Esophagus muscularis mucosa (tissue), 4 donors: ENCODE data around the gene CEP85. TPM values are rescaled to one million over a fixed set of nuclear protein-coding genes. Genes with fewer than 3 reads are reported as not detected.

Experiments
- DNase-seq: peaks from one replicate; pipeline ENCODE4 v3.0.0-alpha.2; 2017; ENCODE audit errors: extremely low spot score
- H3K27ac ChIP-seq, 4 donors: fragments of 200-600 bp; sonication (generic); replicated peaks in 1 of 4; 1 replicate in 3 of 4; 2 replicates in 1 of 4; pipeline ENCODE4 v1.5.1; 2016 to 2019; ENCODE audit warnings: mild to moderate bottlenecking in 1 of 4
- H3K27me3 ChIP-seq, 4 donors: fragments of 200-600 bp; sonication (generic); one replicate each; pipeline versions ENCODE4 v1.5.1 to v1.6.0; 2016 to 2019
- H3K36me3 ChIP-seq, 4 donors: fragments of 200-600 bp; sonication (generic); one replicate each; pipeline ENCODE4 v1.5.1; 2016 to 2019
- H3K4me1 ChIP-seq, 4 donors: fragments of 200-600 bp; sonication (generic); one replicate each; pipeline ENCODE4 v1.5.1; 2016 to 2019
- H3K4me3 ChIP-seq, 4 donors: fragments of 200-600 bp; sonication (generic); 1 replicate in 2 of 4; 2 replicates in 2 of 4; pipeline ENCODE4 v1.5.1; 2016 to 2019; ENCODE audit warnings: mild to moderate bottlenecking in 4 of 4, moderate library complexity in 1 of 4
- H3K9me3 ChIP-seq, 4 donors: fragments of 200-600 bp; sonication (generic); 1 replicate in 3 of 4; 2 replicates in 1 of 4; pipeline ENCODE4 v1.5.1; 2016 to 2019
- EP300 ChIP-seq: sonication (generic); formaldehyde crosslinking; IDR thresholded peaks from one replicate; pipeline ENCODE4 v1.6.1; 2017; ENCODE audit warnings: antibody characterized with exemption
- POLR2A ChIP-seq: fragments of 450-650 bp; IDR thresholded peaks from one replicate; pipeline ENCODE4 v1.6.1; 2017; ENCODE audit warnings: antibody characterized with exemption, moderate library complexity, mild to moderate bottlenecking, low read depth
- POLR2AphosphoS5 ChIP-seq, 2 donors: sonication (generic); formaldehyde crosslinking; IDR thresholded peaks; one replicate each; pipeline ENCODE4 v1.6.1; 2017; ENCODE audit warnings: antibody characterized with exemption in 2 of 2
- WGBS: methylation state at CpG from one replicate; pipeline ENCODE4 v1.1.5; 2018; 5-methylcytosine and 5-hydroxymethylcytosine counted together
- intact Hi-C: fragments of 100-400 bp; cut with DNase I; formaldehyde crosslinking; loops from one replicate; pipeline ENCODE4 v1.15.1; 2023
- total RNA-seq, 4 donors: library from RNA; depleted of rRNA; stranded (reverse); fragments of >200 nt; gene quantifications; one replicate each; pipeline versions ENCODE4 v1.1.0 to v1.2.1, GENCODE V29; 2016
- TF ChIP-seq, protein P1 (sequence below), 3 experiments: fragments of 200-600 bp in 2 of 3; fragments of 450-650 bp in 1 of 3; sonication (generic) in 2 of 3; IDR thresholded peaks; one replicate each; pipeline ENCODE4 v1.5.1; 2017 to 2019; ENCODE audit warnings: antibody characterized with exemption in 3 of 3, mild to moderate bottlenecking in 2 of 3, moderate library complexity in 1 of 3

CEP85 gene
- total RNA-seq, 4 donors from 2014 or later: 3.0 to 6.3 (median 4.8) TPM

GRCh38 chr1:26295194-26296138, 61.5 kb downstream of the CEP85 start:
- DNase-seq: no peak
- no peaks in the 10 kb centered on the region for H3K27me3 ChIP-seq
- H3K9me3 ChIP-seq: no peaks in the 10 kb centered on the region
- intact Hi-C loops: no loop called here
- H3K4me1 ChIP-seq: peaks cover 3 to 16% (median 12%) of the 10 kb centered on the region in 4 donors
- H3K36me3 ChIP-seq: peaks cover 7 to 26% (median 9%) of the 10 kb centered on the region in 4 donors
- no peak overlapping the region for H3K27ac ChIP-seq
- no peak overlapping the region for H3K4me3 ChIP-seq
- 94% methylated on average over 22 of the region's 22 CpGs for WGBS
- no peak for TF ChIP-seq POLR2AphosphoS5 (IDR thresholded peaks at IDR 0.05)
- TF ChIP-seq, protein P1, sequence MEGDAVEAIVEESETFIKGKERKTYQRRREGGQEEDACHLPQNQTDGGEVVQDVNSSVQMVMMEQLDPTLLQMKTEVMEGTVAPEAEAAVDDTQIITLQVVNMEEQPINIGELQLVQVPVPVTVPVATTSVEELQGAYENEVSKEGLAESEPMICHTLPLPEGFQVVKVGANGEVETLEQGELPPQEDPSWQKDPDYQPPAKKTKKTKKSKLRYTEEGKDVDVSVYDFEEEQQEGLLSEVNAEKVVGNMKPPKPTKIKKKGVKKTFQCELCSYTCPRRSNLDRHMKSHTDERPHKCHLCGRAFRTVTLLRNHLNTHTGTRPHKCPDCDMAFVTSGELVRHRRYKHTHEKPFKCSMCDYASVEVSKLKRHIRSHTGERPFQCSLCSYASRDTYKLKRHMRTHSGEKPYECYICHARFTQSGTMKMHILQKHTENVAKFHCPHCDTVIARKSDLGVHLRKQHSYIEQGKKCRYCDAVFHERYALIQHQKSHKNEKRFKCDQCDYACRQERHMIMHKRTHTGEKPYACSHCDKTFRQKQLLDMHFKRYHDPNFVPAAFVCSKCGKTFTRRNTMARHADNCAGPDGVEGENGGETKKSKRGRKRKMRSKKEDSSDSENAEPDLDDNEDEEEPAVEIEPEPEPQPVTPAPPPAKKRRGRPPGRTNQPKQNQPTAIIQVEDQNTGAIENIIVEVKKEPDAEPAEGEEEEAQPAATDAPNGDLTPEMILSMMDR (IDR thresholded peaks at IDR 0.05): no peak
- TF ChIP-seq POLR2A: no peak
- TF ChIP-seq EP300: no peak

DNA sequence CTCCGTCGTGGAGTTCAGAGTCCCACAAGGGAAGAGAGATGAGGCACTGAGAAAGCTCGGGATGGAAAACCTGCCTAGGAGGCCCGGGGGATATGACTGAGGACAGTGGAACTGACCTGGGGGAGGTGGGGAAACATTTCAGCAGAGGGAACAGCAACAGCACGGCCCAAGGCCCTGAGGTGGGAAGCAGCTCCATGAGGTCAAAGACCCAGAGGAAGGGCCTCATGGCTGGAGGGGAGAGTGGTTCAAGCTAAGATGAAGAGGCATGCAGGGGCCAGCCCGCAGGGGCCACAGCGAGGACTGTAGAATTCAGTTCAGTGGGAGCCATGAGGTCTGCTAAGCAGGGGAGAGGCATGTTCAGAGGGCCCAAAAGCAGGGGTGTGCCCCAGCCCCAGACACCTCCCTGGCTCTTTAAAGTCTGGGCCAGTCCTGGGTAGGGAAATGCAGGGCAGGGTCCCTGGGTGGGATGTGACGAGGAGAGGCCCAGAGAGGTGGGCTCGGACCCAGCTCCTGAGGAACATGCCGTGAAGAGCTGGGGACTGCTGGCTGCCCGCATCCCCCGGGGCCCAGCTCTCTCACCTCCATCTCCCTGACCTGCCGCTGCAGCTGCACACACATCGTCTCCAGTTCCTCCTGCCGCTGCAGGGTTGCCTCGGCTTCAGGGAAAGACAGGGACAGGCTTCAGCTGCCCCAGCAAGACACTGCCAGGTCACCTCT, 62.5 kb downstream of the CEP85 start:
- H3K4me3 ChIP-seq: no peak overlapping the region
- no peak overlapping the region for H3K27ac ChIP-seq
- no peak for TF ChIP-seq EP300
- 91% methylated on average over 16 of the region's 16 CpGs for WGBS
- H3K4me1 ChIP-seq: peaks cover 0 to 5% (median 1%) of the 10 kb centered on the region in 4 donors
- no peak for DNase-seq
- H3K27me3 ChIP-seq: no peaks in the 10 kb centered on the region
- no peaks in the 10 kb centered on the region for H3K9me3 ChIP-seq
- intact Hi-C loops: no loop called here
- H3K36me3 ChIP-seq: peaks cover 7 to 36% (median 16%) of the 10 kb centered on the region in 4 donors

GRCh38 chr1:26297057-26297790, 63.2 kb downstream of the CEP85 start:
- intact Hi-C loops: no loop called here
- DNase-seq: no peak
- no peaks in the 10 kb centered on the region for H3K9me3 ChIP-seq
- 85% methylated on average over 4 of the region's 12 CpGs for WGBS
- no peaks in the 10 kb centered on the region for H3K27me3 ChIP-seq
- H3K27ac ChIP-seq: no peak overlapping the region
- H3K4me3 ChIP-seq: no peak overlapping the region
- H3K36me3 ChIP-seq: peaks cover 7 to 37% (median 16%) of the 10 kb centered on the region in 4 donors
- H3K4me1 ChIP-seq: peaks cover 0 to 4% (median 0%) of the 10 kb centered on the region in 4 donors
- TF ChIP-seq POLR2A: no peak
- TF ChIP-seq EP300: no peak
- TF ChIP-seq, protein P1 (IDR thresholded peaks at IDR 0.05): no peak
- no peak for TF ChIP-seq POLR2AphosphoS5 (IDR thresholded peaks at IDR 0.05)

GRCh38 chr1:26297791-26298124, 63.8 kb downstream of the CEP85 start:
- intact Hi-C loops: no loop called here
- WGBS: 82% methylated on average over 3 of the region's 6 CpGs
- no peak for DNase-seq
- peaks cover 7 to 37% (median 16%) of the 10 kb centered on the region in 4 donors for H3K36me3 ChIP-seq
- no peak overlapping the region for H3K4me3 ChIP-seq
- no peaks in the 10 kb centered on the region for H3K27me3 ChIP-seq
- TF ChIP-seq POLR2A (no peak), EP300 (no peak), POLR2AphosphoS5 (IDR thresholded peaks at IDR 0.05) (no peak)
- TF ChIP-seq, protein P1 (IDR thresholded peaks at IDR 0.05): no peak
- no peak overlapping the region for H3K27ac ChIP-seq
- H3K4me1 ChIP-seq: peaks cover 0 to 5% (median 0%) of the 10 kb centered on the region in 4 donors
- no peaks in the 10 kb centered on the region for H3K9me3 ChIP-seq
